Astrocyte of the cerebellum (primary cell): Measurements from ENCODE around the gene TOMM40.
"Not testable (repeated sequence)": the region's sequence is repeated elsewhere in the genome, so short reads cannot be mapped to it uniquely, and the experiment has no call there.

Experiments
- DNase-seq: peaks from one replicate; pipeline ENCODE4 v3.0.0-alpha.2; 2011; ENCODE audit warnings: low read depth
- H3K4me3 ChIP-seq: 2 replicates; pipeline ENCODE4 v1.5.1; 2011; ENCODE audit warnings: mild to moderate bottlenecking, low read depth, low read length, moderate library complexity
- in situ Hi-C: cut with HindIII; loops from 2 replicates; pipeline ENCODE4 v1.10.0; 2017; ENCODE audit warnings: low sequenced_read_pairs
- TF ChIP-seq, protein P1 (sequence below): IDR thresholded peaks from 2 replicates; pipeline ENCODE4 v1.5.1; 2012; ENCODE audit warnings: low read length, low read depth, moderate library complexity, mild to moderate bottlenecking; ENCODE audit errors: missing control alignments

Gene TOMM40

DNA sequence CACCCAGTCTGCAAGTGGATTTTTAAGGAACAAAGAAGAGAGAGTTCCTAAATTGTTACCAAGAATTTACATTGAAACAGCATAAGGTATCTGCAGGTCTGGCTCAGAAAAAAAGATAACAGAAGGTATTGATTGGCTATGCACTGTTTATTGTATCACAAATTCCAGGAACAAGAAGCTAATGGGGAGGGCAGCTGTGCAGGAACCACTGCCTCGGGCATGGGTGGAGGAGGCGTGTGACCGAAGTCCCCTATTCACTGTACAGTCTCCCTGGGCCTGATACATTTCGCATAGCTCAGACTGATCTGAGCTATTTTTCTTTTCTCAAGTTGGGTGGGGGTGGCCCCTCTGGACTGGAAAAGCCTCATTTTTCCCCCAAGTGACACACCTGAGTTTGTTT, 33.2 kb upstream of the TOMM40 start:
- DNase-seq: no peak
- in situ Hi-C loops: no loop called here
- TF ChIP-seq, protein P1, sequence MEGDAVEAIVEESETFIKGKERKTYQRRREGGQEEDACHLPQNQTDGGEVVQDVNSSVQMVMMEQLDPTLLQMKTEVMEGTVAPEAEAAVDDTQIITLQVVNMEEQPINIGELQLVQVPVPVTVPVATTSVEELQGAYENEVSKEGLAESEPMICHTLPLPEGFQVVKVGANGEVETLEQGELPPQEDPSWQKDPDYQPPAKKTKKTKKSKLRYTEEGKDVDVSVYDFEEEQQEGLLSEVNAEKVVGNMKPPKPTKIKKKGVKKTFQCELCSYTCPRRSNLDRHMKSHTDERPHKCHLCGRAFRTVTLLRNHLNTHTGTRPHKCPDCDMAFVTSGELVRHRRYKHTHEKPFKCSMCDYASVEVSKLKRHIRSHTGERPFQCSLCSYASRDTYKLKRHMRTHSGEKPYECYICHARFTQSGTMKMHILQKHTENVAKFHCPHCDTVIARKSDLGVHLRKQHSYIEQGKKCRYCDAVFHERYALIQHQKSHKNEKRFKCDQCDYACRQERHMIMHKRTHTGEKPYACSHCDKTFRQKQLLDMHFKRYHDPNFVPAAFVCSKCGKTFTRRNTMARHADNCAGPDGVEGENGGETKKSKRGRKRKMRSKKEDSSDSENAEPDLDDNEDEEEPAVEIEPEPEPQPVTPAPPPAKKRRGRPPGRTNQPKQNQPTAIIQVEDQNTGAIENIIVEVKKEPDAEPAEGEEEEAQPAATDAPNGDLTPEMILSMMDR: no peak
- H3K4me3 ChIP-seq: no peak overlapping the region

DNA sequence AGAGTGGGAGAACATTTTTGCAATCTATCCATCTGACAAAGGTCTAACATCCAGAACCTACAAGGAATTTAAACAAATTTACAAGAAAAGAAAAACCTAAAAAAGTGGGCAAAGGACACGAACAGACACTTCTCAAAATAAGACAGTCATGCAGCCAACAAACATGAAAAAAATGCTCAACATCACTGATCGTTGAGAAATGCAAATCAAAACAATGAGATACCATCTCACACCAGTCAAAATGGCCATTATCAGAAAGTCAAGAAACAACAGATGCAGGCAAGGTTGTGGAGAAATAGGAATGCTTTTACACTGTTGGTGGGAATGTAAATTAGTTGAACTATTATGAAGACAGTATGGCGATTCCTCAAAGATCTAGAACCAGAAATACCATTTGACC, 29.5 kb upstream of the TOMM40 start:
- H3K4me3 ChIP-seq, in situ Hi-C loops, DNase-seq: not testable (repeated sequence)

DNA sequence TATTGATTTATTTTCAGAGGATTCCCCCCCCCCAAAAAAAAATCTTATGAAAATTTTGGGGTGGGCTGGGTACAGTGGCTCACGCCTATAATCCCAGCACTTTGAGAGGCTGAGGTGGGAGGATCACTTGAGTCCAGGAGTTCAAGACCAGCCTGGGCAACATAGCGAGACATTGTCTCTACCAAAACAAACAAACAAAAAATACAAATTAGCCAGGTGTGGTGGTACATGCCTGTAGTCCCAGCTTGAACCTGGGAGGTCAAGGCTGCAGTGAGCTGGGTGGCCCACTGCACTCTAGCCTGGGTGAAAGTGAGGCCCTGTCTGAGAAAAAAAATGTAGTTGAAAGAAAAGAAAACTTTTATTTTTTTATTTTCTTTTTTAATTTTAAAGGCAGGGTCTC, 27.1 kb upstream of the TOMM40 start:
- TF ChIP-seq, protein P1: no peak
- in situ Hi-C loops: no loop called here
- no peak for DNase-seq
- no peak overlapping the region for H3K4me3 ChIP-seq

DNA sequence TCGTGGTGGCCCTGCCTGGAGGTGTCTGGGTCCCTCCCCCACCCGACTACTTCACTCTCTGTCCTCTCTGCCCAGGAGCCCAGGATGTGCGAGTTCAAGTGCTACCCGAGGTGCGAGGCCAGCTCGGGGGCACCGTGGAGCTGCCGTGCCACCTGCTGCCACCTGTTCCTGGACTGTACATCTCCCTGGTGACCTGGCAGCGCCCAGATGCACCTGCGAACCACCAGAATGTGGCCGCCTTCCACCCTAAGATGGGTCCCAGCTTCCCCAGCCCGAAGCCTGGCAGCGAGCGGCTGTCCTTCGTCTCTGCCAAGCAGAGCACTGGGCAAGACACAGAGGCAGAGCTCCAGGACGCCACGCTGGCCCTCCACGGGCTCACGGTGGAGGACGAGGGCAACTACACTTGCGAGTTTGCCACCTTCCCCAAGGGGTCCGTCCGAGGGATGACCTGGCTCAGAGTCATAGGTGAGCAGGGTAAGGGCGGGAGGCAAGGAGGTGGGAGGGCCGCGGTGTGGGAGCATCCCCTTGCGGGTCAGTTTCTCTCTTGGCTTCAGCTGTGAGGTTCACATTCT, 25.8 kb upstream of the TOMM40 start:
- no peak for DNase-seq
- in situ Hi-C loops: no loop called here
- TF ChIP-seq, protein P1: no peak
- no peak overlapping the region for H3K4me3 ChIP-seq

DNA sequence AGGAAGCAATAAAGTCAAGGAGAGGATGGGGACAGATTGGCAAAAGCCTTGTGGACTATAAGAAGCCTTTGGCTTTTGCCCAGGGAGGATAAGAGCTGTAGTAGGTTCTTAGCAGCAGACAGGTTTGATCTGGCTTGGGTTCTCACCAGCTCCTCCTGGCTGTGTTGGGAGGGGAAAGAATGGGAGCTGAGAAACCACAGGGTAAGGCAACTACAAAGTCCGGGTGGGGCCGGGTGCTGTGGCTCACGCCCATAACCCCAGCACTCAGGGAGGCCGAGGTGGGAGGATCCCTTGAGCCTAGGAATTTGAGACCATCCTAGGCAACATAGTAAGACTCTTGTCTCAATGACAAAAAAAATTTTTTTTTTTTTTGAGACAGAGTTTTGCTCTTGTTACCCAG, 24.4 kb upstream of the TOMM40 start:
- no peak for DNase-seq
- H3K4me3 ChIP-seq: no peak overlapping the region
- TF ChIP-seq, protein P1: no peak
- in situ Hi-C loops: no loop called here

DNA sequence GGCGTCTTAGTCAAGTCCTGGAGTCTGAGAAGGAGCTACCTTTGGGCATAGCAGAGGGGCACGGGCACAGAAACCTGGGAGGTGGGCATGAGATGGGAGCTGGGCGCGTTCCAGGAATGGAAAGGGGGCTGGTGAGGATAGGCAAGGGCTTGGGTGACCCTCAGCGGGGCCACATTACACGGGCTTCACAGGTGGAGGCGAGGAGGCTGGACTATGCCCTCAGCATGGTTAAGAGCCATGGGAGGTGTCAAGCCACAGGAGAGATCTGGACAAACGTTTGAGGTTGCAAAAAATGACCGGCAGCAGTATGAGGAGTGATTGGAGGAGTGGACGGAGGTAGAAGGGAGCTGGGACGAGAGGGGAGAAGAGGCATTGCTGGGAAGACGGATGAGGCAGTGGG, 23.5 kb upstream of the TOMM40 start:
- no peak for DNase-seq
- H3K4me3 ChIP-seq: no peak overlapping the region
- TF ChIP-seq, protein P1: no peak

DNA sequence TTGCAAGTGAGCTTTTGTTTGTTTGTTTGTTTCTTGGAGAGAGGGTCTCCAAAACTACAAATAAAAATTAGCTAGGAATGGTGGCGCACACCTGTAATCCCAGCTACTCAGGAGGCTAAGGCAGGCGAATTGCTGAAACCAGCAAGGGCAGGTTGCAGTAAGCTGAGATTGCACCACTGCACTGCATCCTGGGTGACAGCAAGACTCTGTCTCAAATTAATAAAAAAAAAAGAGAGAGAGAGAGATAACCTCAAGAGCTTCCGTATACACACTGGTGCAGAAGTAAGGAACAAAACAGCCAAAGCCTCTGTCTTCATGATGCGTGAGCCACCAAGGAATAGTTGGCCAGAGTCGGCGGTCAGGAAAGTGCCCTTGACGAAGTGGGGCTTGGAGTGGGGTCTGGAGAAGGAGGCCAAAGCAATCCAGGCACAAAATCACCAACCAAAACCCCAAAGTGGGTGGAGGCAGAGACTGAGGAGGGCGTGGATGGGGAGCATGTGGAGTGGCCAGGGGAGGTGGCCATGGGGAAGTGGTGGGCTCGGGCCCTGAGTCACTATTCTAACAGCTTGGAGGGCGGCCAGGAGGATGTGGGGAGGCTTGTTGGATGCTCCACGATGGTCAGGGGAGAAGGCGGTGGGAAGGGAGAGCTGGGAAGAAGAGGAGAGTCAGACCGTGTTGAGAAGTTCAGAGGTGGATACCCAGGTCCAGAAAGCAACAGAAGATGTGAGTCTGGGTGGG, 21.2 kb upstream of the TOMM40 start:
- H3K4me3 ChIP-seq: no peak overlapping the region
- DNase-seq: peak; percentile 93
- TF ChIP-seq, protein P1: no peak
- in situ Hi-C loops: no loop called here

More for the DNA sequence above, 23.5 kb upstream of the TOMM40 start:
- in situ Hi-C loops: no loop called here
